Neuronal stem cell (in vitro differentiated cells): ENCODE results near the gene BIN1.

Experiments
- DNase-seq: peaks from one replicate; pipeline ENCODE4 v3.0.0-alpha.2; 2013; ENCODE audit warnings: low spot score
- H2AFZ ChIP-seq: one replicate; pipeline ENCODE4 v1.6.1; 2013; ENCODE audit warnings: mild to moderate bottlenecking, low read length, inconsistent platforms
- H2AK5ac ChIP-seq: 2 replicates; pipeline ENCODE4 v1.6.1; 2013; ENCODE audit warnings: low read depth, mild to moderate bottlenecking, inconsistent platforms, low read length, moderate library complexity, mixed read lengths
- H2BK120ac ChIP-seq: 2 replicates; pipeline ENCODE4 v1.6.1; 2013; ENCODE audit warnings: low read depth, mild to moderate bottlenecking, inconsistent platforms, low read length, moderate library complexity, mixed read lengths
- H2BK12ac ChIP-seq: one replicate; pipeline ENCODE4 v1.6.1; 2013; ENCODE audit warnings: low read length, inconsistent platforms
- H2BK15ac ChIP-seq: 2 replicates; pipeline ENCODE4 v1.6.1; 2013; ENCODE audit warnings: mild to moderate bottlenecking, low read length, inconsistent platforms, mixed read lengths
- H2BK5ac ChIP-seq: one replicate; pipeline ENCODE4 v1.6.1; 2013; ENCODE audit warnings: inconsistent platforms, mild to moderate bottlenecking, low read length, moderate library complexity
- H3K14ac ChIP-seq: one replicate; pipeline ENCODE4 v1.6.1; 2013; ENCODE audit warnings: low read length, inconsistent platforms
- H3K18ac ChIP-seq: 2 replicates; pipeline ENCODE4 v1.6.1; 2013; ENCODE audit warnings: low read length, inconsistent platforms
- H3K23ac ChIP-seq: 2 replicates; pipeline ENCODE4 v1.6.1; 2013; ENCODE audit warnings: low read depth, mild to moderate bottlenecking, mixed read lengths, low read length, inconsistent platforms; ENCODE audit not compliant: poor library complexity
- H3K27ac ChIP-seq: replicated peaks from 3 replicates; pipeline ENCODE4 v1.5.1; 2013; ENCODE audit warnings: low read length, inconsistent platforms
- H3K27me3 ChIP-seq, 3 experiments: 2 replicates each; pipeline ENCODE4 v1.6.1; 2013; ENCODE audit warnings: low read length in 3 of 3, mild to moderate bottlenecking in 2 of 3, inconsistent platforms in 1 of 3, low read depth in 1 of 3, mixed read lengths in 1 of 3, moderate library complexity in 1 of 3; ENCODE audit not compliant: control insufficient read depth in 3 of 3, insufficient read depth in 3 of 3
- H3K36me3 ChIP-seq, 2 donors: replicated peaks in 1 of 2; 2 replicates each; pipeline ENCODE4 v1.6.1; 2013; ENCODE audit warnings: low read length in 2 of 2; ENCODE audit not compliant: control insufficient read depth in 2 of 2, insufficient read depth in 2 of 2
- H3K4ac ChIP-seq: 2 replicates; pipeline ENCODE4 v1.6.1; 2013; ENCODE audit warnings: inconsistent platforms, mild to moderate bottlenecking, low read length, moderate library complexity
- H3K4me1 ChIP-seq, 2 donors: 1 replicate in 1 of 2; 2 replicates in 1 of 2; pipeline ENCODE4 v1.6.1; 2013; ENCODE audit warnings: low read length in 2 of 2, low read depth in 1 of 2; ENCODE audit not compliant: control insufficient read depth in 2 of 2, insufficient read depth in 1 of 2
- H3K4me2 ChIP-seq: one replicate; pipeline ENCODE4 v1.6.1; 2013; ENCODE audit warnings: mild to moderate bottlenecking, low read length, inconsistent platforms; ENCODE audit not compliant: insufficient read depth, poor library complexity, severe bottlenecking
- H3K4me3 ChIP-seq, 2 donors: 2 replicates each; pipeline ENCODE4 v1.5.1; 2013; ENCODE audit warnings: low read length in 2 of 2, mild to moderate bottlenecking in 2 of 2, inconsistent platforms in 1 of 2, moderate library complexity in 1 of 2
- H3K79me1 ChIP-seq: one replicate; pipeline ENCODE4 v1.6.1; 2013; ENCODE audit warnings: low read depth, mild to moderate bottlenecking, inconsistent platforms, low read length, moderate library complexity
- H3K9ac ChIP-seq: one replicate; pipeline ENCODE4 v1.6.1; 2013; ENCODE audit warnings: mild to moderate bottlenecking, low read depth, low read length, inconsistent platforms; ENCODE audit not compliant: poor library complexity
- H3K9me3 ChIP-seq, 2 donors: replicated peaks in 1 of 2; 2 replicates each; pipeline versions ENCODE3 to v1.6.1; 2013; ENCODE audit warnings: low read length in 2 of 2, mild to moderate bottlenecking in 2 of 2, inconsistent platforms in 1 of 2, low read depth in 1 of 2, mixed read lengths in 1 of 2, moderate library complexity in 1 of 2; ENCODE audit not compliant: control insufficient read depth in 2 of 2, insufficient read depth in 1 of 2
- H4K8ac ChIP-seq: one replicate; pipeline ENCODE4 v1.6.1; 2013; ENCODE audit warnings: low read depth, mild to moderate bottlenecking, inconsistent platforms, low read length, moderate library complexity
- H4K91ac ChIP-seq: one replicate; pipeline ENCODE4 v1.6.1; 2013; ENCODE audit warnings: low read length, low read depth, mild to moderate bottlenecking, inconsistent platforms; ENCODE audit not compliant: poor library complexity
- WGBS, 2 donors: extraction: QIAGEN DNeasy Blood & Tissue Kit; methylation state at CpG; one replicate each; pipeline ENCODE4 v1.1.7; 2013; ENCODE audit warnings: missing lambda C conversion rate in 2 of 2, mixed read lengths in 1 of 2; ENCODE audit not compliant: insufficient read length in 2 of 2, insufficient replicate concordance in 1 of 2; ENCODE audit errors: extremely low coverage in 2 of 2; 5-methylcytosine and 5-hydroxymethylcytosine counted together

The BIN1 gene

DNA sequence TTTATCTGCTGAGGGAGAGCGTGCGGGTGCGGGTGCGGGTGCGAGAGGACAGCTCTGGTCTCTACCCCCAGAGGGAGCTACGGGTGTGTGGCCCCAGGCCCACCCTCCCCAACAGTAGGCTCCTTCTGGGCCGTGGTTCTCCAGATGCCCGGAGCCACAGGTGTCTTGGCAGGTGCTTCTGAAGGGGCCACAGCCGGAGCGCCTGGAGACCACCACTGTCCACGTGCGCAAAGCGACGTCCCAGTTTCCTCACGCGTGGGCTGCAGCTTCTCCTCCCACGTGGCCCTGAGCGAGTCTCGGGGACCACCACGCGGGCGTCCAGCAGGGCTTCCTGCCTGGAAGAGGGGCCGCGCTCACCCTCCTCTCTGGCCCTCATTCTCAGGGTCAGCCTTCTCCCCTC is 90.6 kb downstream of the BIN1 start:
- Histone ChIP-seq H3K27ac (no peak overlapping the region), H2AK5ac (no peak overlapping the region), H2BK12ac (no peak overlapping the region), H4K91ac (no peak overlapping the region), H3K36me3 (no peaks in the 10 kb centered on the region), H4K8ac (no peak overlapping the region), H3K27me3 (peaks cover 0 to 11% (median 0%) of the 10 kb centered on the region in 3 experiments), H3K4ac (no peak overlapping the region), H3K4me1 (peaks cover 0 to 7% of the 10 kb centered on the region in 2 donors), H2BK120ac (no peak overlapping the region), H3K79me1 (no peaks in the 10 kb centered on the region), H3K14ac (no peak overlapping the region), H3K4me2 (no peak overlapping the region), H2AFZ (no peak overlapping the region), H3K4me3 (no peak overlapping the region), H3K9me3 (no peaks in the 10 kb centered on the region), H2BK15ac (no peak overlapping the region), H2BK5ac (no peak overlapping the region), H3K18ac (no peak overlapping the region), H3K23ac (no peak overlapping the region), H3K9ac (no peak overlapping the region)
- no CpG with 5 or more reads among the region's 24 CpGs for WGBS, 2 donors
- DNase-seq = no peak

DNA sequence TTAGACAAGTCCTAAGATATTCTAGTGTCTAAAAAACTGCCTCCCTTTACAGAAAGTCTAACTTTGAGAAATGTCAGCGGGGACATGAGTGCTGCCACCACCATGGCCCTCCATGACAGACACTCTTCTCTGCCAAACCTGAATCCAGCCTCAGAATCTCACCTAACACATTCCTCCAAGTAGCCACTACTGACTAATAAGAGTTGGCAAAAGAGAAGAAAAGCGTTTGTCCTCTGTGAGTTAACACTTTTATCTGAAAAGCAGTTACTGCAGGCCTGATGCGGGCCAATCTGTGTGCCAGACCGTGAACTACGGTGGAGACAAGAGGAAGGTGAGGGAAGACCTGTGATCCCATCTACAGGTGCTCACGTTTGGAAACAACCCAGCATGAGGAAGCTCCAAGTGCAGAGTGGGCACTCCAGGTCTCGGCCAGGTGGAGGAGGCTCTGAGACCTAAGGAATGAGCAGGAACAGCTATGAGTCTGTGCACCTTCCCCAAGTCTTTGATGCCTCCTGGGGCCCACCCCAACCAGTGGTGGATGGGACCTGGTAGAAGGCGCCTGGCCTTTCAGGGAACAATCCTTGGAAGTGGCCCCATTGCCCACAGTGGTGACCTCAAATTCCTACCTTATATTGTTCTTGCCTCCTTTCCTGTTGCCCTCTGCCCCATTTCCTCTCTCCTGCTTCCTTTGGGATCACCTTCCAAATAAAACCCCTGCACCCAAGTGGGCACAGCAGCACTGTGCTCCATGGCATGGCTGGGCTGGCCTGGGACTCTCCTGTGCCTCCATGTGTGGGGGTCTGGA is 91.6 kb downstream of the BIN1 start:
- DNase-seq = no peak
- peaks cover 0 to 4% of the 10 kb centered on the region in 2 donors for H3K4me1 ChIP-seq
- no peak overlapping the region for H3K9ac ChIP-seq
- H3K4me2 ChIP-seq = no peak overlapping the region
- H2AK5ac ChIP-seq = no peak overlapping the region
- no peak overlapping the region for H3K27ac ChIP-seq
- H3K23ac ChIP-seq = no peak overlapping the region
- no peak overlapping the region for H2BK15ac ChIP-seq
- H2BK120ac ChIP-seq = no peak overlapping the region
- H3K4me3 ChIP-seq = no peak overlapping the region
- no peak overlapping the region for H3K18ac ChIP-seq
- H3K79me1 ChIP-seq = no peaks in the 10 kb centered on the region
- H2AFZ ChIP-seq = no peak overlapping the region
- no peak overlapping the region for H3K4ac ChIP-seq
- no CpG with 5 or more reads among the region's 8 CpGs for WGBS, 2 donors
- no peak overlapping the region for H3K14ac ChIP-seq
- H4K8ac ChIP-seq = peak overlapping the region; percentile 52
- H2BK12ac ChIP-seq = no peak overlapping the region
- H2BK5ac ChIP-seq = no peak overlapping the region
- H3K9me3 ChIP-seq = no peaks in the 10 kb centered on the region
- H3K27me3 ChIP-seq = peaks cover 0 to 14% (median 0%) of the 10 kb centered on the region in 3 experiments
- H4K91ac ChIP-seq = no peak overlapping the region
- H3K36me3 ChIP-seq = no peaks in the 10 kb centered on the region

DNA sequence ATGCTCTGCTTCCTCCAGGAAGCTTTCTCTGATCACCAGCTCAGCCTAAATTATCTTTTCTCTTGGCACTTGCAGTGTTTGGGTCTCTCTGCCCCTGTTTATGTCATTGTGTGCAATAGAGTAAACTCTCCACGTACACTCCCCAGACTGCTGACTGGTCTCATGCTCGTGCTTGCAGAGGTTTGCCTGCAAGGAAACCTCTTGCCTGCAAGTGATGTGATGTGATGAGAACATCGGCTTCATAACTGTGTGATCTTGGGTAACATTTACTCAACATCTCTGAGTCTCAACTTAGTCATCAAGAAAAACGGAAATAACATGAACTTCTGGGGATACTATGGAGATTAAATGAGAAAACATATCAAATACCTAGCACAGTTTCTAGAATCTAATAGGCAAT is 92.3 kb downstream of the BIN1 start:
- Histone ChIP-seq H3K18ac (no peak overlapping the region), H2BK15ac (no peak overlapping the region), H3K9ac (no peak overlapping the region), H3K36me3 (no peaks in the 10 kb centered on the region), H3K27me3 (peaks cover 0 to 14% (median 0%) of the 10 kb centered on the region in 3 experiments), H2BK120ac (no peak overlapping the region), H2BK12ac (no peak overlapping the region), H3K23ac (no peak overlapping the region), H2BK5ac (no peak overlapping the region), H2AK5ac (no peak overlapping the region), H4K91ac (no peak overlapping the region), H4K8ac (no peak overlapping the region), H3K27ac (no peak overlapping the region), H3K9me3 (no peaks in the 10 kb centered on the region), H3K4me3 (no peak overlapping the region), H3K79me1 (no peaks in the 10 kb centered on the region), H3K14ac (no peak overlapping the region), H3K4me1 (peaks cover 0 to 3% of the 10 kb centered on the region in 2 donors), H2AFZ (no peak overlapping the region), H3K4me2 (no peak overlapping the region), H3K4ac (no peak overlapping the region)
- WGBS, 2 donors = no CpG with 5 or more reads among the region's 4 CpGs
- DNase-seq = no peak

DNA sequence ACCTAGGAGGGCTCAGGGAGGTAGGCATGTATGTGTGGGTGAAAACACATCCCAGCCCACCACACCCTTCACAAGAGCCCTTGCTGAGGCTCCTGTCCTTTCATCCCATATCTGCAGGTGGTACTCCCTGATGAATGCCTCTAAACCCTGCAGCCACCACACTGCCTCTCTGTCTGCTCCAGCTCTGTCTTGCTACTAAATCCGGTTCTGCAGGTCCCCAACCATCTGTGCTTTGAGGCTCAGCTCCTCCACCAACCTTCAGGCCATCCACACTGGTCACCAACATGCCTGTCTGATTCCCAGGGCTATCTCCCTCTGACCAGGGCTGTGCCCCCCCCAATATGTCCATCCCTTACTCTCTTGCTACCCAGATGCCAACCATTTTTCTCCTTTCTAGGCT is 92.7 kb downstream of the BIN1 start:
- Histone ChIP-seq H2BK15ac (no peak overlapping the region), H3K23ac (no peak overlapping the region), H3K27ac (no peak overlapping the region), H3K14ac (no peak overlapping the region), H3K27me3 (peaks cover 0 to 14% (median 0%) of the 10 kb centered on the region in 3 experiments), H3K9ac (no peak overlapping the region), H3K4me2 (no peak overlapping the region), H2BK5ac (no peak overlapping the region), H3K4me3 (no peak overlapping the region), H3K18ac (no peak overlapping the region), H3K4me1 (peaks cover 0 to 3% of the 10 kb centered on the region in 2 donors), H2AFZ (no peak overlapping the region), H3K4ac (no peak overlapping the region), H3K79me1 (no peaks in the 10 kb centered on the region), H2BK120ac (no peak overlapping the region), H3K9me3 (no peaks in the 10 kb centered on the region), H2BK12ac (no peak overlapping the region), H4K91ac (no peak overlapping the region), H4K8ac (no peak overlapping the region), H2AK5ac (no peak overlapping the region), H3K36me3 (no peaks in the 10 kb centered on the region)
- DNase-seq = no peak
- WGBS, 2 donors = no CpG with 5 or more reads among the region's 1 CpG
